Fibroblast of skin of scalp (primary cell): ENCODE data around the gene BLCAP.
"Not testable (repeated sequence)": the region's sequence is repeated elsewhere in the genome, so short reads cannot be mapped to it uniquely, and the experiment has no call there.

Experiments used
- DNase-seq: peaks from one replicate; pipeline ENCODE4 v3.0.0-alpha.2; 2013

The BLCAP gene

GRCh38 chr20:37513779-37514359, 13.8 kb downstream of the BLCAP start:
- no peak for DNase-seq

DNA sequence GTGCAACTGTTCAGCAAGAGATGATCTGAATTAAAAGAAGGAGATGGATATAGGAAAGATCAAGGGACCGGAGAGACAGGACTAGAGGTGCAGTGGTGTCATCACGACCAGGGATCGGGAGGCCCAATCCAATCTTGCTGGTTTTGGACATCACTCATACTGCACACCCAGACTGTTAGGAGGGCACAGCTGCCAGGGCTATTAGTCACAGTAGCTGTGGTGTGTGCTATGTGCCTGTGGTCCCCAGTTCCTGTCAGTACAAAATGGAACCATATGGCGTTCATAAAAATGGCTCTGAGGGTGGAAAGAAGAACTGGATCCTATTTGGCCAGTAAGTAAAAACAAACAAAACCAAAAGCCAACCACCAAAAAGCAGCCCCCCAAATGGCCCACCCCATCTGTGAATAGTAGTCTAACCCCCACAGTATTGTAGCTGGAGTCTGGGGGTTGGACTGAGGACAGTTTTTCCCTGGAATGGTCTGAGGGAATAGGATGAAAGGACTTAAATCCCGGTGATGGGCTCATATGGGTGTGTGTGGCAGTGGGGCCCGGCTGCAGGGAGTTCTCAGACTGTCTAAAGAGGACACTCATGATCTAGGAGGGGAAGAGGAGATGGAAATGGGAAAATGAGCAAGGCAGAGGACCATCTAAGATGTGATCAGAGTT, 15.9 kb downstream of the BLCAP start:
- DNase-seq, result peak; percentile 95

DNA sequence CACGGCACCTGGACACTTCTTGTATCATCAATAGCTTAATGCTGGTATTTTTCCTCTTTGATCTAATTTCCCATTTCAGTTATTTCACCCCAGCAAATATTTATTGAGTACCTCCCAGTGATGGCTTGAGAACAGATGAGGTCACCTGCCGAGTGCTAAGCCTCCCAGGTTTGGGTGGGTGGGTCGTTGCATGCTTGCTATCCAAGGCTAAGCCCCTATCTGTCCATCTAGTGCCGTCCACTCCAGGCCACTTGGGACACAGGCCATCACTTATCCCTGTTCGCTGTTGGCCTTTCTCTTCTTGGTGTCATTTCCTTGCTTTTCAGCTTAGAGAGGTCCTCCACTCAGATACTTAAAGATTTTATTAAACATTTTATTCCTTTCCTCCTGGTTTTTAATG, 17.4 kb downstream of the BLCAP start:
- DNase-seq, result no peak

DNA sequence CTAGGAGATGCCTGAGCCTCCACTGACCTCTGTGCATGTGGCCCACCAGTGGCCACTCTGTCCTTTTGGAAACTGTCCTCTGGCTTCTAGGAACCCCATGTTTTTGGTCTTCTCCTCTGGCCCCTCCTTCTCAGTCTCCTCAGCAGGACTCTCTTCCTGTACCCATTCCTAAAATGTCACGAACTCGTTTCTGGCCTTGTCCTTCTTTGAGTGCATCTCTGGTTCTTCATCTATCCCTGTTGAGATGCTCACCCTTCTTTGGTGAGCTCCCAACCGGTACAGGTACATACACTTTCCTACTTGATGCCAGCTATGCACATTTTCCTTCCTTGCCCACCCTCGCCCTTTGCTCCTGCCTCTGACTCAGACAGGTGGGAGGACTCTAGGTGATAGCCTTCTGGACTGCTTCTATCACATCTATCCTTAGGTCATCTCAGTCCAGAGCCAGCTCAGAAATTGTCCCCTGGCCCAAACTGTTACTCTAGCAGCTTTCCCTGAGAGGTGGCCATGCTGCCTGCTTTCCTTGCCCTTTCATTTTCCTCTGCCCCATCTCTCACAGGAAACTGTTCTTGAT, 21.4 kb downstream of the BLCAP start:
- no peak for DNase-seq

- DNase-seq, result no peak
Measured at GRCh38 chr20:37505263-37506151, 22.2 kb downstream of the BLCAP start.

DNA sequence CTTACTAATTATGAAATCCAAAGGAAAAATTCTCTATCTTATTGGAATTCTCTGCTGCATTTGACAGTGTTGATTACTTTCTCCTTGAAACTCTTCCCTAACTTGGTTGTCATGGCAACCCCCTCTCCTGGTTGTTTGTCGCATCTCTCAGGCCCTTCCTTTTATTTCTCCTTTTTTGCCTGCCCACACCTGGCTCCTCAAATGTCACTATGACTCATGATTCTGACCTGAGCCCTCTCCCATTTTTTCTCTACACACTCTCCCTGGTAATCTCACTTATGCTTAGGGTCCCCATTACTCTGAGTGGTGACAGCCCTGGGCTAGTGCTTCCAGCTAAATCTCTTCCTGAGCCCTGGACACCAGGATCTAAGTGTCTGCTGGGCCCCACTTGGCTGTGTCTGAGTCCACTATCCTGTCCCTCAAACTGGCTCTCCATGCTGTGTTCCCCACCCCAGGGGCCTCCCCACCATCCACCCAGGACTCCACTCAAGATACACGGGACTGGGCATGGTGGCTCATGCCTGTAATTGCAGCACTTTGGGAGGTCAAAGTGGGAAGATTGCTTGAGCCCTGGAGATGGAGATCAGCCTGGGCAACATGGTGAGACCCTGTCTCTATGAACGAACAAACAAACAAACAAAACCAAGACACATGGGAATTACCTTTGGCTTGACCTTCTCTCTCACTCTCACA, 23.1 kb downstream of the BLCAP start:
- DNase-seq, result no peak

- no peak for DNase-seq
Measured at GRCh38 chr20:37503256-37503927, 24.3 kb downstream of the BLCAP start.

- no peak for DNase-seq
Measured at GRCh38 chr20:37502654-37503053, 25.0 kb downstream of the BLCAP start.

GRCh38 chr20:37501940-37502339, 25.7 kb downstream of the BLCAP start:
- DNase-seq, result no peak

DNA sequence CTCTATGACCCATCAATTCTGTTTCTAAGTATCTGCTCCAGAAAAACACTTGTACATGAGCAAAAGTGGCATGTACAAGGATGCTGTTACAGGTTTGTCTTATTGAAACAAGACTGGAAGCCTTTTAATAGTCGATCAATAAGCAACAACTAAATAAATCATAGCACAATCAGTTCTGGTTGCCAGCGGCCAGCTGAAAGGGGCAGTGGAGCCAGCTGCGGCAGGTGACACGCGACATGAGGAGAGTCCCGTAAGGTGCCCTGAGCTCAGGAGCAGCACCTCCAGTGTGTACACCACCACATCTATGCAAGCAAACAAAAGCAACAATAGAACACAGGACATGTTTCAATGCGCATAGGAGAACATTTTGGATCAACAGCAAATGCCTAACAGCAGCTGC, 27.4 kb downstream of the BLCAP start:
- DNase-seq, result no peak

- peak; percentile 79 for DNase-seq
Measured at GRCh38 chr20:37498066-37498665, 29.5 kb downstream of the BLCAP start.

DNA sequence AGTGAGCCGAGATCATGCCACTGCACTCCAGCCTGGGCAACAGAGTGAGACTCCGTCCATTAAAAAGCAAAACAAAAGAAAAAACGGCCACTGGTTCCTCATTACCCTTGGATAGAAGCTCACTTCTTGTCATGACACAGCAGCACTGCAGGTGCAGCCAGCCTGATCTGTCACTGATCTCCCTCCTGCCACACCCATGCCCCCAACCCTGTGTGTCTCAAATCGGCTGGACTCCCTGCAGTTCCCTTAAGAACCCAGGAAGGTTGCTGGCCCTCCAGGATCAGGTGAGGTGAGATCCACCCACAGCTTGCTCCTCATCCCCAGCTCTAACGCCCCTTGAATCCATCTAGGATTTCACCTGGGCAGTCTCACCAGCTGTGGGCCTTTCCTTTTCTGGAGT, 32.9 kb downstream of the BLCAP start:
- DNase-seq, result no peak

GRCh38 chr20:37494301-37494700, 33.4 kb downstream of the BLCAP start:
- DNase-seq, result no peak

DNA sequence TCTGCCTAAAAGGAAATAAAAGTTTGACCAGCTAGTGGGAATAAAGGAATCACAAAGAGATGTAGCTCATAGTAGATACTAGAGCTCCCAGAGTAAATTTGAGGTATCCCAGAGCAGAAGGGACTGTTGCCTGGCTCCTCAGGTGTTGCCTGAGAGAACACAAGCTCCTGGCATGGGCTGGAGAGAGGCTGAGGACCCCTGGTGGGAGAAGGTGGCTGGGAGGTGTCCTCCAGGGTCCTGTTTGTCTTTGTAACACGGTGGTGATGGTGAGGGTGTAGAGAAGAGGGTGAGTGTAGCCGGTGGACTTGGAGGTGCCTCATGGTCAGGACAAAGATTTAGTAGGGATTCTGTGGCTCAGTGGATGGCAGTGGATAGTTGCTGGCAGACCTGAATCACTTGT, 34.7 kb downstream of the BLCAP start:
- DNase-seq, result no peak

GRCh38 chr20:37492096-37492625, 35.5 kb downstream of the BLCAP start:
- DNase-seq, result no peak

GRCh38 chr20:37490663-37491350, 36.9 kb downstream of the BLCAP start:
- no peak for DNase-seq

GRCh38 chr20:37486209-37486608, 41.5 kb downstream of the BLCAP start:
- DNase-seq, result not testable (repeated sequence)

DNA sequence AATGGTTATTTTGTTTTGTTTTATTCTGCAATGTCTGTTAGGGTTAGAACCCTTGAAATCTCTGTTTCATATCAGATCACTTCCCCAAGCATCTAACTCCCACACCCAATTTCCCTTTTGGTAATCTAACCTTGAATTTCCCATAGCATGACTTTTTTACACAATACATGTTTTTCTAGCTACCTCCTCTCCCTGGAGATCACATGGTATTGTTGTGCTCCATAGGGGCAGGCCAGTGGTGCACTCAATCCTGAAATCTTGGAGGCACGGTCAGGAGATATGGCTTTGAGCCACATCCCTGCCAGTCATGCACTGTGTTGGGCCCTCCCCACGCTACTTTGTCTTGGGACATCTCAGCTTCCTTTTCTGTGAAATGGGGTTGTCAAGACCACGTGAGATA, 43.3 kb downstream of the BLCAP start:
- no peak for DNase-seq

DNA sequence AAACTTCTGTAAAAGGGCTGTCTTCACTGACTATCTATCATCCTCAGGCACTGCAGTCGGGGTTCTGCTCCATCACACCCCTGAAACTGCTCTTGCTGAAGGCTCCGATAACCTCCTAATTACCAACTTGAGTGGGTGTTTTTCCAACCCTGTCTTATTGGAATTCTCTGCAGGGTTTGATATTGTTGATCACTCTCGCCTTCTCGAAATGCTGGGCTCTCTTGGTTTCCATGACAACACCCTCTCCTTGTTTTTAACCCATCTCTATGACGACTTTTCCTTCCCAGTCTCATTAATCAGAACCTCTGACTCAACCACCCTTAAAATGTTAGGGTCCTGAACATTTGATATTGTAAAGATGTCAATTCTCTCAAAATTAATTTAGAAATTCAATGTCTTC, 46.1 kb downstream of the BLCAP start:
- DNase-seq, result no peak

- no peak for DNase-seq
Measured at GRCh38 chr20:37480919-37481318, 46.8 kb downstream of the BLCAP start.
